Putamen (tissue), 1 donor: ENCODE data around the gene ZNF169.
"Not testable (repeated sequence)": the region's sequence is repeated elsewhere in the genome, so short reads cannot be mapped to it uniquely, and the experiment has no call there.

Source experiments
- DNase-seq: peaks from one replicate; pipeline ENCODE4 v3.0.0-alpha.2; 2016; ENCODE audit warnings: low spot score

Gene ZNF169

DNA sequence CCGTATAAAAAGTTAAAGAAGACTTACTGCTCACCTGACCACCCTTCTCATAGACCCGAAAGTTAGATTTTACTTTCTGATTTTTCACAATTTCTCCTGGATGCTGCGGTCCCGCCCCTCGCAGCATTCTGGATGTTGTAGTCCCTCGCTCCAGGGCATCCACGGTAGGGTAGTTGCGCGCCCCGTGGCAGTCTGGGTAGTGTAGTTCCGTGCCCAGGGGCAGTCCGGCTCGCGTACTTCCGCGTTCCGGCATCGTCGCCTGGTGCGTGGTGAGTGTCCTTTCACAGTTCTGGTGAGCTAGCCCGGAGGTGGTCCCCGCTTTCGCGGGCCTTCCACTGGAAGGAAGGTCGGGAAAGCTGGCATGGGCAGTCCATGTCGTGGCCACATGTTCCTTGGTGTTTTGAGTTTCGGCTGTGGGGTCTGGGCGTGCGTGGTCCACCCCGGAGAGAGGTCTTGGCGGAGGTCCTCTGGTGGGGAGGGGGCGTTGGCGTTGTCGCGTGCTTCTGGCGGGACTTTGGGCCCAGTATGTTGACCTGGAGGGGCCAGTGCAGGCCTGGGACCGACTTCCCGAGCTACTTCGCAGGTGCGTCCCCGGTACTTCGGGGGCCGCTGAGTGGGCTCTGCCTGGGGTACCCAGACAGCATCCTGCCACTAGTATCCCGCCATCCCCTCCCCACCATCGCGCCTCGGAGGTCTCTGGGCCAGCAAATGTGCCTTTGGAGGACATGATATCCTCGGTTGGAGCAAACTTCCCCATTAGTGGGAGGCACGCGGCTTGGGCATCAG is at the start of gene ZNF169:
Gene ZNF169, plus strand, starts transcription at position 222 of the 786 bp plus-strand sequence. CDS start 19,515 bp downstream, outside the sequence.
- peak; percentile 82 for DNase-seq

DNA sequence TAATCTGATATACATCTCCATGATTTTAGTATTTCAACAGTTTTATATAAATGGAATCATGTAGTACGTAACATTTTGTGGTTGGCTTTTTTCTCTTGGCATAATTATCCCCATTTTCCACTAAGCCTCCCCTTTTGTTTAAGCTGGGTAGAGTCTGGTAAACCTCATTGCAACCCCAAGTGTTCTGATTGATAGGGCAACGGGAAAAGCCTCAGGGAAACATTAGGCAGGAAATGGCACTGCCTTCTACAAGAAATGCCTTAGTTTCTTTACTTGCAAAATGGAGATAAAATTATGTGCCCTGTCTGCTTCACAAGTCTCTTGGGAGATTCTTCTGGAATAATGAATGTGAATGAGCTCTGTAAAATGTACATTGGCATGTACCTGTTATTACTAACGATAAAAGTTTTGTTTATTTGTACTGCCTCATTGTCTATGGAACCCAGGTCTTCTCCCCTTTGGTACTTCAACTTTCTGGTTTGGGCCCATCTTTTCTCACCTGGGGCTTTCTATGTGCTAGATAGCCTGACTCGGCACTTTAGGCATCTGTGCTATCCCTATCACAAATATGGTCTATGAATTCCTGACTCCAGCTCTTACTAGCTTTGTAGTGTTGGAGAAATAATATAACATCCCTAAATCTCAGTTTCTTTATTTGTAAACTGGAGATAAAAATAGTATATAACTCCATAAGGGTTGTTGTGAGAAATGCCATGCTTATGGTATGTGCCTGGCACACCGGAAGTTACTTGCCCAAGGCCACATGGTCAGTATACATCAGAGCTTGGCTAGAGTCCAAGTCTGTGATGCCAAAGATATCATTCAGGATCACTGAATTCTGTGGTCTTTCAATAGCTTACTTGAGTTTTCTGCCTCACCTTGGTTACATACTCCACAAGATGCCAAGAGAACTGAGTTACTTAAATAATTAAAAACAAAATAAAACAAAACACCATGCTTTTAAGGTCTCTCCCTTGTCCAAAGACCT is 48.2 kb upstream of the ZNF169 start:
- DNase-seq, result no peak

DNA sequence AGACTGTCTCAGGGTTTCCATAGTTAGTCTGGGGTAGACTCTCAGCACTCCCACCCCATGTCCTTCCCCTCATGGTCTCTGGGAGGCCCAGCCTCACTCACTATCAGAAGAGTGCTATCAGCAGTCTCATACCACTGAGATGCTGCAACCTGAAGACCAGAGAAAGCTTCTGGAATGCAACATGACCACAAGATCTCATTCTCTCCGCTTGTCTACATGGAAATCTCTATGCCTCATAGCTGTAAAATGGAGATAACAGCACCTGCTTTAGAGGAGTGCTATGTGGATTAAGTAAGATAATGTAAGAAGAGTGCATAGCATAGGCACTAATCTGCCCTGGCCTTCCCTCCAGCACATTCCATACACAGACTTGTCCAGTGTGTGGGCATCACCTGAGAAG is 47.0 kb upstream of the ZNF169 start:
- no peak for DNase-seq

DNA sequence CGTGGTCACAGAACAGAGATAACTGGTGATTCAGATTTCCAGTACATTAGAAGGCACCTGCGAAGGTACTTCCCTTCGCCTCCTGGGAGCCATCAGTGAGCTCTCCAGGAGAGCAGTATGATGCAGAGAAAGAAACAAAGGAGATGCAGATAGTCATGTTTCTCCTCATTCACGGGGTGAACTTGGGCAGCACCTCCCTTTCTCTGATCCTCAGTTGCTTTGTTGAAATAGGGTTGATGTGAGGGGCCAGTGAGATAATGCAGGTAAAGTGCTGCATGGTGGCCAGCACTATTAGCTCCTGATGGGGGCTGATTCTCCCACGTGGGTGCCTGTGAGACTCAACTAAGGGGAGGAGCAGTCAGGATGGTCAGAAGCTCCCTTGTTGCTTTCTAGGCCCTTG is 46.6 kb upstream of the ZNF169 start:
- DNase-seq, result no peak

DNA sequence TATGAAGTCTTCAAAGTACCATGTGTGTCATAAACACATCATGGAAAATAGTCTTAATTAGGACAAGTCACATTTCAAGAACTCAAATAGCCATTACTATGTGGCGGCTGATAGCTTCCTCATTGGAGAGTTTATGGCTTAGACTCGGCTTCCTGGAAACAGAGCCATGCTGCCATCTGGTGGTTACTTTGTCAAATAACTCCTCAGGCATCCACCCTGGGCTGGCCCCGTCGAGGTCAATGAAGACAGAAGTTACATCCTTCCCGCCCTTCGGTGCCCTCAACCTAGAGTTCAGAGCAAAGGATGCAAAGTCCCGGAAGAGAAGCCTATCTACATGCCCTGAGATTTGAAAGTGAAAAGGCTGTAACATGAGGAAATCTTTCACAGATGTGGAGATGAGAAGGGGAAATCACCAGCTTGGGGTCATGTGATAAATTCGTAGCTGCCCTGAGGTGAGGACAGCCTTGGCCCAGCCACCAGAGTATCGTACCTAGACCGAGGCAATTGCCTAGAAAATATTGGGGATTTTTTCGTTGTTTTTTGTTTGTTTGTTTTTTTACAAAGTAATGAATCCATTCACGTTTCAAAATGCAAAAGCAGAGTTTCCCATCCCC is 45.5 kb upstream of the ZNF169 start:
- DNase-seq, result peak; percentile 70

DNA sequence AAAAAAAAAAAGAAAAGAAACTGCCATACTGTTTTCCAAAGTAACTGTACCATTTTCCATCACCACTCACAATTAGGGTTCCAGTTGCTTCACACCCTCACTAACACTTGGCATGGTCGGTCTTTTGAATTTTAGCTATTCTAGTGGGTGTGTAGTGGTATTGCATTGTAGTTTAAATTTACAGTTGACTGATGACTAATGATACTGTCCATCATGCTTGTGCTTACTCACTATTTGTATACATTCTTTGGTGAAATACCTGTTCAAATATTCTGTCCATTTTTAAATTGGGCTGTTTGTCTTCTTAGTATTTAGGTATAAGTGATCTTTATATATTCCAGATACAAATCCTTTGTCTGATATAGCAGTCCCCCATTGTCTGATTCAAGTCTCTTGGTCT is 36.2 kb upstream of the ZNF169 start:
- no peak for DNase-seq

DNA sequence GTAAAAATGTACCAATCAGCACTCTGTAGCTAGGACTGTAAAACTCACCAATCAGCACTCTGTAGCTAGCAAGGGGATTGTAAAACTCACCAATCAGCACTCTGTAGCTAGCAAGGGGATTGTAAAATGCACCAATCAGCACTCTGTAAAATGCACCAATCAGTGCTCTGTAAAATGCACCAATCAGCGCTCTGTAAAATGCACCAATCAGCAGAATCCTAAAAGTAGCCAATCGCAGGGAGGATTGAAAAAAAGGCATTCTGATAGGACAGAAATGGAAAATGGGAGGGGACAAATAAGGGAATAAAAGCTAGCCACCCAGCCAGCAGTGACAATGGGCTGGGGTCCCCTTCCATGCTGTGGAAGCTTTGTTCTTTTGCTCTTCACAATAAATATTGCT is 33.7 kb upstream of the ZNF169 start:
- DNase-seq, result not testable (repeated sequence)

DNA sequence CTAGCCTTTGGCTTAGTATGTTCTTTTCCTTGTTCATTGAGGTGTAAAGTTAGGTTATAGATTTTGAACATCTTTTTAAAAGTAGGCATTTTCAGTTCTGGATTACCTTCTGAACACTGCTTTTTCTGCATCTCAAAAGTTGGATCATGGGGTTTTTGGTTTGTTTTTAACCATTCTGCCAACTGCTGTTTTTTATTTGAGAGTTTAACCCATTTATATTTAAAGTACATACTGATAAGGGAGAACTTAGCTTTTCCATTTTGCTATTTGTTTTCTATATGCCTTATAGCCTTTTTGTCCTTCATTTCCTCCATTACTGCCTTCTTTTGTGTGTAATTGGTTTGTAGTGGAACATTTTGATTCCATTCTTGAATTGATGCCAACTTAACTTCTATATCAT is 30.5 kb upstream of the ZNF169 start:
- no peak for DNase-seq

DNA sequence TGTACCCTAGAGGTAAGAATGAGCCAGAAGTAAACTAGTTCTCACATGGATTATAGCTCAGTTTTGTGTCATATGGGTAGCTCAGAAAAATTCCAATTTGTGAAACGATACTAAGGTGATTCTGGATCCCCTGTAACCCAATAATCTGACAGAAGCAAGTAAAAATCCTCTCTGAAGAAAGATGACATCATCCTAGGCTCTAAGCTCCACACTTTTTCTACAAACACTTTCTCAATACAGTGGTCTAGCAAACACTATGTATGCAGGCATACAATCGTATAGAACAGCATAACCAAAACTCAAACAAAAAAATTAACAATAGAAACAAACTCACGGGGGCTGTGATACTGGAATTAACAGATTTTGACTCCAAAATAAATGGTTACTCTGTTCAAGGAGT is 26.7 kb upstream of the ZNF169 start:
- DNase-seq, result no peak

DNA sequence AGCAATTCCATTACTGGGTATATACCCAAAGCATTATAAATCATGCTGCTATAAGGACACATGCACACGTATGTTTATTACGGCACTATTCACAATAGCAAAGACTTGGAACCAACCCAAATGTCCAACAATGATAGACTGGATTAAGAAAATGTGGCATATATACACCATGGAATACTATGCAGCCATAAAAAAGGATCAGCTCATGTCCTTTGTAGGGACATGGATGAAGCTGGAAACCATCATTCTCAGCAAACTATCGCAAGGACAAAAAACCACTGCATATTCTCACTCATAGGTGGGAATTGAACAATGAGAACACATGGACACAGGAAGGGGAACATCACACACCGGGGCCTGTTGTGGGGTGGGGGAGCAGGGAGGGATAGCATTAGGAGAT is 18.0 kb upstream of the ZNF169 start:
- not testable (repeated sequence) for DNase-seq

DNA sequence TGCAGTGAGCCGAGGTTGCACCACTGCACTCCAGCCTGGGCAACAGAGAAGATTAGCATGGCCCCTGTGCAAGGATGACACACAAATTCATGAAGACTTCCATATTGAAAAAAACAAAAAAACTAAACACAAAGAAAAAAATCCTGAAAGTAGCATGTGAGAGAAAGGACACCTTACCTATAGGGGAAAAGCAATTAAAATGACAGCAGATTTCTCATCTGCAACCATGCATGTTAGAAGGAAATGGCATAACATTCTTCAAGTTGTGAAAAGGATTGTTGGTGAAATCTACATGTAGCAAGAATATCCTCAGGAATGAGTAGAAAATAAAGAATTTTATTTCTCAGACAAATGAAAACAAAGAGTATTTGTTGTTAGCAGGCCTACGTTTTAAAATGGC is 13.4 kb upstream of the ZNF169 start:
- no peak for DNase-seq

DNA sequence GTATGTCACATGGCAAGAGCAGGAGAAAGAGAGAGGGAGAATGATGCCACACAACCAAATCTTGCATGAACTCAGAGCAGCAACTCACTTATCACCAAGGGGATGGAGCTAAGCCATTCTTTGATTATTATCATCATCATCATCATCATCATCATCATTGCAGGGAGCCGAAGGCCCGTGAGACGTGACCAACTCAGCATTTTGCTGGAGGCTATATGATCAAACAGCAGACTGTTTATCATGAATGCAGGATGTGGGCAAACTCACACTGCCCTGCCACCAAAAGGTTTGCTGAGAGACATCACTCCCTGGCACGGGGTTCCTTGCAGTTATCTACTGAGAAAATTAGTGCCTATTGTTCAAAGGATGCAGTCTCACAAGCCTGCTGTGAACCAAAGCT is 8.6 kb upstream of the ZNF169 start:
- DNase-seq, result no peak

DNA sequence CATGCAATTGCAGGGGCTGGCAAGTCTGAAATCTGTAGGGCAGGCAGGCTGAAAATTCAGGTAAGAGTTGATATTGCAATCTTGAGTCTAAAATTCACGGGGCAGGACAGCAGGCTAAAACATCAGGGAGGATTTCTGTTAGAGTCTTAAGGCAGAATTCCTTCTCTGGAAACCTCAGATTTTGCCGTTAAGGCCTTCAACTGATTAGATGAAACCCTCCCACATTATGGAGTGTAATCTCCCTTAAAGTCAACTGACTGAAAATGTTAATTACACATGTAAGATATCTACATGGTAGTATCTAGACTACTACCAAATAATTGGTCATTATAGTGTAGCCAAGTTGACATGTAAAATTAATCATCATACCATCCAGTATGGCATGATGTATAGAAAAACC is 3.1 kb upstream of the ZNF169 start:
- DNase-seq, result no peak

DNA sequence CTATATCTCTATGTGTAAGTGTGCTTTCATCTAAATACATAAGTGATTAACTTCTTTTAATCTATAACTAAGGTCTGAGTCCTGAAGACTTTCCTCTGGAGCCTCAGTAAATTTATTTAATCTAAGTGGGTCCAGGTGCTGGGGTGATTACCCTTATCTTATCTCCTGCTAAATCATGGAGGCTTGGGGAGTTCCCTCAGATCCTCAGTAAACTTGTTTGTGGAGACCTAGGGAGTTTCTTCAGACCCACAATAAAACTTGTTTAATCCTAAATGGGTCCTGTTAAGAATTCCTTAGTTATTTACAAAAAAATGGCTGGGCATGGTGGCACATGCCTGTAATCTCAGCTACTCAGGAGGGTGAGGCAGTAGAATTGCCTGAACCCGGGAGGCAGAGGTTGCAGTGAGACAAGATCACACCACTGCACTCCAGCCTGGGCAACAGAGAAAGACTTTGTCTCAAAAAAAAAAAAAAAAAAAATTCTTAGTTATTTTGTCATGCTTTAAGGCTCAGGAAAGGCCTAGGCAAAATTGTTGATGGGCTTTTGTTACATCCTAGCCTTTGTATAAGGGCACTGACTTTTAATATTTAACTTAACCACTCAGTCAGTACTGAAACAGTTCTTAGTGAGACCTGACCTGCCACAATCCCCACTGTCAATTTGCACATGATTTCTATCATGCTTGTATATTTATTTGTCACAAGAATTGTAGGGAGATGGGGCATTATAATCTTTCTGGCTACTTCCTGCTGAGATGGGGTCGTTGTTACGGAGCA is 6.7 kb downstream of the ZNF169 start:
- DNase-seq, result not testable (repeated sequence)

DNA sequence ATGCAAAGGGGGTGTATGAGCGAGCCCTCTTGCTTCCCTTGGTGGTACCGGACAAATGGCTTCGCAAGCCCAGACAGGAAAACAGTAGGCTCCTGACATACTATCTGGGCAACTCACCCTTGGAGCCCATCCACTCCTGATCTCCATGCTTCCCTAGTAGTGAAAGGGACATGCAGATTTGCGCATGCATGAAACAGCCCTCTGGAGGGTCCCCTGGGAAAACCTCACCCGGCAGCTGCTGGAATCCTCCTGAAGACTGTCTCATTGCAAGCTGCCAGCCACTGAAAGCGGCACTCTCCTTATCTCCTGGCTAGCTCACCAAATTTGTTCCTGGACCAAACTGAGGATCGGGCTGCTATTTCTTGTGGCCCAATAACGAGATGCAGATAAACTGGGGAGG is 10.2 kb downstream of the ZNF169 start:
- no peak for DNase-seq

DNA sequence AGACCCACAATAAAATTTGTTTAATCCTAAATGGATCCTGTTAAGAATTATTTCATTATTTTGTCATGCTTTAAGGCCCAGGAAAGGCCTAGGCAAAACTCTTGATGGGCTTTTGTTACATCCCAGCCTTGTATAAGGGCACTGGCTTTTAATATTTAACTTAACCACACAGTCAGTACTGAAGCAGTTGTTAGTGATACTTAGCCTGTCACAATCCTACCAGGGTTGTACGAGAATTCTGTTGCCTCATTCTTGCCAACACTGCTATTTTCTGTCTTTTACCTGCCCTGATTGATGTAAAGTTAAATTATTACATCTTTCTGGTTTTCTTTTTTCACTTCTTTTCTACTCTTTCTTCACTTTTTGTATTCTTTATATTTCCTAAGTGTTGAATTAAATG is 10.9 kb downstream of the ZNF169 start:
- DNase-seq, result no peak

DNA sequence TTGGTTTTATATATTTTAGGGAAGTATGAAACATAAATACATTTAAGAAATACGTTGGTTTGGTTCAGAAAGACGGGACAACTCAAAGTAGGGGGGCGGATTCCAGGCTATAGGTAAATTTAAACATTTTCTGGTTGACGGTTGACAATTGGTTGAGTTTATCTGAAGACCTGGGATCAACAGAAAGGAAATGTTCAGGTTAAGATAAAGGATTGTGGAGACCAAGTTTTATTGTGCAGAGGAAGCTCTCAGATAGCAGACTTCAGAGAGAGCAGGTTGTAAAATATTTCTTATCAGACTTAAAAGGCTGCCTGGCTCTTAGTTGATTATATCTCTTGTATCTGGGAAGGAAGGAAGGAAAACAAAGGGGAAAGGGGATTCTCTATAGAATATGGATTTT is 17.9 kb downstream of the ZNF169 start:
- not testable (repeated sequence) for DNase-seq

DNA sequence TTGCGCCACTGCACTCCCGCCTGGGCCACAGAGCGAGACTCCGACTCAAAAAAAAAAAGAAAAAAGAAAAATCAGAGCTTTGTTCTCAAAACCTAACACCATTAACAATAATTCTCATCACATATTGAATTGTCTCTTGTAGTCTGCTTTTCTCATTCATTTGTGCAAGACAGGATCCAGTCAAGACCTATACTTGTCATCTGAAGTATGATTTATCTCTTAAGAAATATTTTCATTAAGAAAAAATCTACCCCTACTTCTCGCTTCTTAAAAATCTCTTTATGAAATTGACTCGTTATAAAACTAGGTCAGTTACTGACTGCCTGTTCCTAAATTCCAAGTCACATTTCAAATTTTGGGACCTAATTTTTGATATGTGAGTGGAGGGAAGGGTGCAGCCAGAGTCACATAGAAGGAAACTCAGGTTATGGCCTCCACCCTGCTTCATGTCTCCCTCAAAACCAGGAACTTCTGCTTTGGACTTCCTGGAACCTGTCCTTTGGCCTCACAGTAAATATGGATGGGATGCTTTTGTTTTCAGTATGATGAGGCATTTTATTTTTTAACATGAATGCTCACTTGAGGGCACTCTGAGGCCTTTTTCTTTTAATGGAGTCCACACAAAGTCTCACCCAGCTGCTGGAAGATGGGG is 18.9 kb downstream of the ZNF169 start:
- no peak for DNase-seq

DNA sequence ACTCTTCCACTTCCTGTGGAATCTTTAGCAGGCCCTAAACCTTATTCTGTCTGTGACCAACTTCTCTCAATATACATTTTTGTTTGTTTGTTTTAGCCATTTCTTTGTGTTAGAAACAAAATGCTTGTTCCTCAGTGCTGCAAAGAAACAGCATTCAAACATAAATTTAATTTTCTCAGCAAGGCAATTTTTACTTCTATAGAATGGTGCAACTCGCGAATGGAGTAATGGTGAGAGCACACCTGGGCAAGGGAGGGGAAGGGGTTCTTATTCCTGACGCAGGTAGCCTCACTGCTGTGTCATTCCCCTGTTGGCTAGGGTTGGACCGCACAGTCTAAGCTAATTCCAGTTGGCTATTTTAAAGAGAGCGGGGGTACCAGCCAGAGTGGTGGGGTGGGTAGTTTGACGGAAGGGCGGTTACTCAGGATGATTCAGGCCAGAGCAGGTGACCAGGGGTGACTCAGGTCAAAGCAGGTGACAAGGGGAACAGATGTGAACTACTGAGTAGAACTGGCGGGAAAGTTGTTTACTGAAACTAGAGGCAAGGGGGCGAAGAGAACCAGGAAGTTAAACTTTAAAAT is 21.4 kb downstream of the ZNF169 start:
- DNase-seq, result no peak

DNA sequence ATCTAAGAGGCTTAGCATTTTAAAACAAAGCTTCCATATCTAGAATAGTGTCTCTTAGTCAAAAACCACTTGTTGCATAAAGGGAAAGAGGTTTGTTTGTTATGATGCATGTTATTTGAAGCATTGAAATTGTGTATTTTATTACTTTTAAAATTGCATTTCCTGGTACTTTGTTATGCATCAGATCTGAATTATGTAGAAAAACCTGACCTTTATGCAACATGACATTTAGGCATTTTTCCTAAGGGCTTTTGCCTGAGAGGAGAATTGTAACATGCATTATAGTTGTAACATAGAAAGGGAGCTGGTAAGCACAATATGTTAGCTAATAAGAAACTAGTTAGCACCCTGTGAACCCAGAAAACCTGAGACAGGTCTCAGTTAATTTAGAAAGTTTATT is 22.0 kb downstream of the ZNF169 start:
- no peak for DNase-seq

DNA sequence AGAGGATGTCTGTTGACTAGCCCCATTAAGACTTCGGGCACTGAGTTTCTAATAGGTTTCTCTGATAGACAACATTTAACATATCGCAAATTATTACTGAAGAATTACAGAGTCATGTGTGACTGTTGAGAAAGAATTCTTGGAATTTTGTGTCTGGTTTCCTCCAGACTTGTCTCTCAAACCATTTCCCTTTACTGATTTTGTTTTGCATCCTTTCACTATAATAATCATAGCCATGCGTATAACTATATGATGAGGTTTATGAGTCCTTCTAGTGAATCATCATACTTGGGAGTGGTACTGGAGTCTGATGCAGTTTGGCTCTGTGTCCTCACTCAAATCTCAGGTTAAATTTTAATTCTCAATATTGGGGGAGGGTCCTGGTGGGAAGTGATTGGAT is 27.0 kb downstream of the ZNF169 start:
- no peak for DNase-seq
